Posterior vena cava (tissue), 2 donors: ENCODE results near the gene PRRC2C. TPM values are rescaled to one million over a fixed set of nuclear protein-coding genes. Genes with fewer than 3 reads are reported as not detected.
"Not testable (repeated sequence)": the region's sequence is repeated elsewhere in the genome, so short reads cannot be mapped to it uniquely, and the experiment has no call there.

Source experiments
- DNase-seq: peaks from one replicate; pipeline ENCODE4 v3.0.0-alpha.2; 2020; ENCODE audit warnings: low spot score
- intact Hi-C, 2 donors: fragments of 100-400 bp; cut with DNase I; formaldehyde crosslinking; loops; one replicate each; pipeline versions ENCODE4 v1.14.1 to v1.14.2; 2022 to 2023
- long read RNA-seq, 2 donors: library from polyadenylated mRNA; unstranded; transcript quantifications; one replicate each; pipeline ENCODE4 v2.0.0, GENCODE V29; 2020 to 2021
- total RNA-seq, 2 donors: library from RNA; stranded (reverse); fragmentation: NEBNext Ultra II Directional; extraction: Animal tissue kit (Norgen Biotek cat#: 25700); gene quantifications; one replicate each; pipeline ENCODE4 v1.2.1, GENCODE V29; 2021
- donor health status: DM: yes; HTN: yes; CAD: no.
- donor health status: DM: yes; HTN: yes; CAD: no.

PRRC2C gene
- total RNA-seq = 100 to 1,000 TPM; 116 to 145 TPM
- long read RNA-seq, donor 1, partial matches to known transcripts = 21 of 32 reads
- long read RNA-seq, donor 1, other reads (novel, unspliced or antisense) = 9 of 32 reads
- long read RNA-seq, donor 2, transcript PRRC2C-208 (12 exons, 1,931 nt) = major isoform, 9 of 138 reads
- long read RNA-seq, donor 2, partial matches to known transcripts = 119 of 138 reads
- long read RNA-seq, donor 2, other reads (novel, unspliced or antisense) = 9 of 138 reads

GRCh38 chr1:171485375-171486047 lies at the start of gene PRRC2C:
Gene PRRC2C, plus strand, starts transcription at chr1:171485530. Its CDS starts 26,559 bp downstream, at chr1:171512089.
- intact Hi-C loops = no loop called here
- DNase-seq = peak; percentile 100

GRCh38 chr1:171438441-171438840 lies 46.9 kb upstream of the PRRC2C start:
- DNase-seq = peak; percentile 94
- intact Hi-C loops = loop anchor here in 1 of 2 donors (10.0 kb wide), 1 partner anchor 124 kb away; the partner anchor contains the start of gene FMO4

GRCh38 chr1:171440201-171440600 lies 45.1 kb upstream of the PRRC2C start:
- DNase-seq, intact Hi-C loops: not testable (repeated sequence)

- not testable (repeated sequence) for DNase-seq
Observed at GRCh38 chr1:171441278-171441895, 43.9 kb upstream of the PRRC2C start.

GRCh38 chr1:171446386-171446785 lies 38.9 kb upstream of the PRRC2C start:
- intact Hi-C loops = no loop called here
- no peak for DNase-seq

More at GRCh38 chr1:171441278-171441895, 43.9 kb upstream of the PRRC2C start:
- intact Hi-C loops = not testable (repeated sequence)

GRCh38 chr1:171455967-171456366 lies 29.4 kb upstream of the PRRC2C start:
- intact Hi-C loops = no loop called here
- DNase-seq = no peak

GRCh38 chr1:171457412-171457811 lies 27.9 kb upstream of the PRRC2C start:
- intact Hi-C loops = no loop called here
- no peak for DNase-seq

GRCh38 chr1:171460018-171460620 lies 25.2 kb upstream of the PRRC2C start:
- DNase-seq = no peak
- intact Hi-C loops = no loop called here

GRCh38 chr1:171467626-171468025 lies 17.7 kb upstream of the PRRC2C start:
- no peak for DNase-seq
- intact Hi-C loops = no loop called here

GRCh38 chr1:171468120-171468750 lies 17.1 kb upstream of the PRRC2C start:
- DNase-seq = no peak
- intact Hi-C loops = no loop called here

GRCh38 chr1:171470726-171471125 lies 14.6 kb upstream of the PRRC2C start:
- DNase-seq = no peak

GRCh38 chr1:171472183-171472647 lies 13.1 kb upstream of the PRRC2C start:
- intact Hi-C loops = no loop called here
- no peak for DNase-seq

More at GRCh38 chr1:171470726-171471125, 14.6 kb upstream of the PRRC2C start:
- intact Hi-C loops = no loop called here

- intact Hi-C loops = no loop called here
- no peak for DNase-seq
Observed at GRCh38 chr1:171476829-171477228, 8.5 kb upstream of the PRRC2C start.

- intact Hi-C loops = no loop called here
- DNase-seq = no peak
Observed at GRCh38 chr1:171477804-171478203, 7.5 kb upstream of the PRRC2C start.

- intact Hi-C loops = no loop called here
- no peak for DNase-seq
Observed at GRCh38 chr1:171480035-171480434, 5.3 kb upstream of the PRRC2C start.

GRCh38 chr1:171484760-171485374 lies 463 bp upstream of the PRRC2C start:
- intact Hi-C loops = no loop called here
- DNase-seq = no peak

- DNase-seq = no peak
- intact Hi-C loops = no loop called here
Observed at GRCh38 chr1:171486048-171486519, 754 bp downstream of the PRRC2C start.

- DNase-seq = no peak
- intact Hi-C loops = no loop called here
Observed at GRCh38 chr1:171487038-171487437, 1.7 kb downstream of the PRRC2C start.
